Measurements from ENCODE around the gene GCGR. TPM values are rescaled to one million over a fixed set of nuclear protein-coding genes. Genes with fewer than 3 reads are reported as not detected.
A peak's percentile ranks its signal among the peaks of the same experiment; 100 is the strongest.

Gene GCGR
- total and polyA plus RNA-seq, 2 of the 13 experiments (the other 11 are each of a cell fraction or from before 2014, with no cell fraction given): 0.04 to 0.13 TPM

- TF ChIP-seq ZNF687 (CRISPR knock-in tag; IDR thresholded peaks at IDR 0.05) (peak; percentile 61; the same call in 1 of the 2 replicates), ZBED4 (CRISPR knock-in tag; IDR thresholded peaks at IDR 0.05; ENCODE audit: borderline replicate concordance) (no peak), ZBTB38 (CRISPR knock-in tag; IDR thresholded peaks at IDR 0.05) (peak; percentile 71; the same call in 1 of the 2 replicates), ZNF691 (CRISPR knock-in tag; IDR thresholded peaks at IDR 0.05; ENCODE audit: borderline replicate concordance, low read depth) (0 out of 2 replicates have a peak, but pooled peaks have one; percentile 43), NR2F6 (IDR thresholded peaks at IDR 0.05) (no peak), NR2F6 (CRISPR knock-in tag; IDR thresholded peaks at IDR 0.05) (no peak), JUNB (CRISPR knock-in tag; IDR thresholded peaks at IDR 0.05; ENCODE audit: borderline replicate concordance) (no peak), ZNF556 (CRISPR knock-in tag; IDR thresholded peaks at IDR 0.05; ENCODE audit: borderline replicate concordance) (0 out of 2 replicates have a peak, but pooled peaks have one; percentile 14), ZNF354B (CRISPR knock-in tag; IDR thresholded peaks at IDR 0.05) (no peak), ISX (CRISPR knock-in tag; conservative IDR thresholded peaks at IDR 0.05) (no peak), NCOA2 (CRISPR knock-in tag; IDR thresholded peaks at IDR 0.05) (no peak), RXRB (CRISPR knock-in tag; IDR thresholded peaks at IDR 0.05; ENCODE audit: borderline replicate concordance) (no peak), GATAD1 (CRISPR knock-in tag; IDR thresholded peaks at IDR 0.05) (no peak), HNRNPH1 (optimal IDR thresholded peaks at IDR 0.05; ENCODE audit: low read depth, low read length) (no peak), ZBTB7A (CRISPR knock-in tag; IDR thresholded peaks at IDR 0.05) (no peak), AGO2 (optimal IDR thresholded peaks at IDR 0.05; ENCODE audit: low read depth, low read length) (peak; percentile 50), HOXA7 (CRISPR knock-in tag; IDR thresholded peaks at IDR 0.05) (no peak), YEATS2 (CRISPR knock-in tag; IDR thresholded peaks at IDR 0.05; ENCODE audit: borderline replicate concordance) (no peak), UBTF (CRISPR knock-in tag; IDR thresholded peaks at IDR 0.05) (no peak)
Measured at GRCh38 chr17:81858170-81858966, 54.4 kb downstream of the GCGR start (continued).

Data from HepG2 (cell line).